Activated CD8-positive, alpha-beta T cell treated with anti-CD3 and anti-CD28 coated beads, Interleukin-2, amount 10 ng/mL, durations not matched to agents 7 days and 5 days (primary cell): ENCODE measurements around the gene CDK18. TPM values are rescaled to one million over a fixed set of nuclear protein-coding genes. Genes with fewer than 3 reads are reported as not detected.
A peak's percentile ranks its signal among the peaks of the same experiment; 100 is the strongest.

ENCODE experiments used
- ATAC-seq: fragments of 150-1000 bp; cut with Tn5 transposase; one replicate; pipeline ENCODE4 v1.10.0; 2021; ENCODE audit warnings: moderate library complexity
- CTCF ChIA-PET: fragments of 350-600 bp; sonication (Branson Sonifier 250); formaldehyde crosslinking; loops from one replicate; lab custom pipeline; 2021; ENCODE audit warnings: antibody characterized with exemption; lab: Charles Lee
- POLR2A ChIA-PET: fragments of 350-600 bp; sonication (Branson Sonifier 250); formaldehyde crosslinking; loops from one replicate; lab custom pipeline; 2021; ENCODE audit warnings: antibody characterized with exemption; lab: Charles Lee
- DNase-seq: peaks from one replicate; pipeline ENCODE4 v3.0.0-alpha.2; 2020
- H3K27ac Mint-ChIP-seq: one replicate; pipeline ENCODE4 v1.8.0; 2021; ENCODE audit warnings: mild to moderate bottlenecking, mixed read lengths
- H3K27me3 Mint-ChIP-seq: one replicate; pipeline ENCODE4 v1.8.0; 2021; ENCODE audit warnings: low read depth, mixed read lengths
- H3K36me3 Mint-ChIP-seq: one replicate; pipeline ENCODE4 v1.8.0; 2021; ENCODE audit warnings: low read depth, mixed read lengths
- H3K4me1 Mint-ChIP-seq: one replicate; pipeline ENCODE4 v1.8.0; 2021; ENCODE audit warnings: low read depth, mixed read lengths
- H3K4me3 Mint-ChIP-seq: one replicate; pipeline ENCODE4 v1.8.0; 2021; ENCODE audit warnings: mild to moderate bottlenecking, mixed read lengths
- H3K9me3 Mint-ChIP-seq: one replicate; pipeline ENCODE4 v1.8.0; 2022; ENCODE audit warnings: mixed read lengths; ENCODE audit not compliant: insufficient read depth
- total RNA-seq, 2 experiments: library from RNA; stranded (reverse); gene quantifications; one replicate each; pipeline ENCODE4 v1.2.3, GENCODE V29; 2021

CDK18 gene
- total RNA-seq, 2 experiments from 2014 or later = 4.5 to 6.0 TPM

- H3K9me3 Mint-ChIP-seq = no peaks in the 10 kb centered on the region
- CTCF ChIA-PET = interaction anchor here (0.6 to 16.8 kb wide), 6 partner anchors 9 to 488 kb away, joined by 3 to 274 read pairs (median 4); no protein-coding TSS in a partner anchor
- peaks cover 13% of the 10 kb centered on the region for H3K4me1 Mint-ChIP-seq
- DNase-seq (no peak), ATAC-seq (no peak)
- POLR2A ChIA-PET = interaction anchor here (1.4 kb wide), 1 partner anchor 9 kb away, joined by 3 read pairs; no protein-coding TSS in a partner anchor
- H3K36me3 Mint-ChIP-seq = no peaks in the 10 kb centered on the region
- H3K4me3 Mint-ChIP-seq = no peak overlapping the region
- no peak overlapping the region for H3K27ac Mint-ChIP-seq
- H3K27me3 Mint-ChIP-seq = peaks cover 23% of the 10 kb centered on the region
These were observed 10.4 kb upstream of the CDK18 start for GRCh38 chr1:205494115-205494514.

- no peaks in the 10 kb centered on the region for H3K36me3 Mint-ChIP-seq
These were observed 9.1 kb upstream of the CDK18 start for GRCh38 chr1:205495237-205495823.

GRCh38 chr1:205496661-205497060, 7.8 kb upstream of the CDK18 start:
- Mint-ChIP-seq H3K27me3 (peaks cover 17% of the 10 kb centered on the region), H3K9me3 (no peaks in the 10 kb centered on the region), H3K4me1 (peaks cover 8% of the 10 kb centered on the region), H3K36me3 (no peaks in the 10 kb centered on the region), H3K27ac (no peak overlapping the region), H3K4me3 (no peak overlapping the region)
- ATAC-seq = no peak
- POLR2A ChIA-PET = no interaction called here
- no peak for DNase-seq
- CTCF ChIA-PET = interaction anchor here (2.6 kb wide), 1 partner anchor 27 kb away, joined by 12 read pairs; no protein-coding TSS in a partner anchor

More at GRCh38 chr1:205495237-205495823, 9.1 kb upstream of the CDK18 start:
- Mint-ChIP-seq H3K27me3 (peaks cover 18% of the 10 kb centered on the region), H3K9me3 (no peaks in the 10 kb centered on the region), H3K4me1 (peaks cover 8% of the 10 kb centered on the region), H3K27ac (no peak overlapping the region), H3K4me3 (no peak overlapping the region)
- ChIA-PET POLR2A (no interaction called here), CTCF (interaction anchor here (1.2 to 3.5 kb wide), 3 partner anchors 10 to 28 kb away, joined by 3 to 26 read pairs (median 12); no protein-coding TSS in a partner anchor)
- DNase-seq (no peak), ATAC-seq (no peak)

GRCh38 chr1:205497351-205497750, 7.1 kb upstream of the CDK18 start:
- peaks cover 13% of the 10 kb centered on the region for H3K27me3 Mint-ChIP-seq
- H3K4me1 Mint-ChIP-seq = peaks cover 8% of the 10 kb centered on the region
- H3K27ac Mint-ChIP-seq = no peak overlapping the region
- no peaks in the 10 kb centered on the region for H3K9me3 Mint-ChIP-seq
- DNase-seq = no peak
- ATAC-seq = no peak
- H3K36me3 Mint-ChIP-seq = no peaks in the 10 kb centered on the region
- CTCF ChIA-PET = interaction anchor here (2.6 kb wide), 1 partner anchor 26 kb away, joined by 12 read pairs; no protein-coding TSS in a partner anchor
- POLR2A ChIA-PET = no interaction called here
- H3K4me3 Mint-ChIP-seq = no peak overlapping the region

GRCh38 chr1:205499789-205500188, 4.7 kb upstream of the CDK18 start:
- ATAC-seq (no peak), DNase-seq (no peak)
- Mint-ChIP-seq H3K4me3 (no peak overlapping the region), H3K27ac (no peak overlapping the region), H3K27me3 (peaks cover 9% of the 10 kb centered on the region), H3K9me3 (no peaks in the 10 kb centered on the region), H3K4me1 (peaks cover 4% of the 10 kb centered on the region), H3K36me3 (no peaks in the 10 kb centered on the region)
- POLR2A ChIA-PET = no interaction called here
- CTCF ChIA-PET = interaction anchor here (0.7 to 2.5 kb wide), 7 partner anchors 9 to 164 kb away, joined by 3 to 16 read pairs (median 5); no protein-coding TSS in a partner anchor

GRCh38 chr1:205500240-205501233, 3.9 kb upstream of the CDK18 start:
- Mint-ChIP-seq H3K27me3 (peaks cover 9% of the 10 kb centered on the region), H3K9me3 (no peaks in the 10 kb centered on the region), H3K4me3 (no peak overlapping the region), H3K36me3 (no peaks in the 10 kb centered on the region), H3K4me1 (peaks cover 12% of the 10 kb centered on the region), H3K27ac (no peak overlapping the region)
- CTCF ChIA-PET = interaction anchor here (0.6 to 2.5 kb wide), 8 partner anchors 9 to 157 kb away, joined by 3 to 11 read pairs (median 6); no protein-coding TSS in a partner anchor
- ATAC-seq (no peak), DNase-seq (no peak)
- POLR2A ChIA-PET = interaction anchor here (1.5 kb wide), 1 partner anchor 132 kb away, joined by 3 read pairs; no protein-coding TSS in a partner anchor

GRCh38 chr1:205502111-205502810, 2.2 kb upstream of the CDK18 start:
- POLR2A ChIA-PET = interaction anchor here (1.1 to 1.5 kb wide), 2 partner anchors 9 to 130 kb away, joined by 3 read pairs; no protein-coding TSS in a partner anchor

GRCh38 chr1:205502992-205503391, 1.5 kb upstream of the CDK18 start:
- no peak for DNase-seq
- Mint-ChIP-seq H3K36me3 (no peaks in the 10 kb centered on the region), H3K27ac (no peak overlapping the region), H3K27me3 (peaks cover 3% of the 10 kb centered on the region), H3K9me3 (no peaks in the 10 kb centered on the region), H3K4me1 (peaks cover 12% of the 10 kb centered on the region), H3K4me3 (no peak overlapping the region)
- ChIA-PET CTCF (interaction anchor here (1.1 to 2.0 kb wide), 4 partner anchors 18 to 155 kb away, joined by 4 to 7 read pairs (median 5); no protein-coding TSS in a partner anchor), POLR2A (interaction anchor here (1.1 kb wide), 1 partner anchor 9 kb away, joined by 3 read pairs; no protein-coding TSS in a partner anchor)
- no peak for ATAC-seq

More at GRCh38 chr1:205502111-205502810, 2.2 kb upstream of the CDK18 start:
- no peak for DNase-seq
- Mint-ChIP-seq H3K4me1 (peaks cover 12% of the 10 kb centered on the region), H3K27ac (no peak overlapping the region), H3K4me3 (no peak overlapping the region), H3K27me3 (peaks cover 7% of the 10 kb centered on the region), H3K9me3 (no peaks in the 10 kb centered on the region), H3K36me3 (no peaks in the 10 kb centered on the region)
- CTCF ChIA-PET = interaction anchor here (1.1 to 2.5 kb wide), 7 partner anchors 14 to 156 kb away, joined by 4 to 11 read pairs (median 5); no protein-coding TSS in a partner anchor
- no peak for ATAC-seq

GRCh38 chr1:205505076-205505729, 734 bp downstream of the CDK18 start:
- H3K36me3 Mint-ChIP-seq = no peaks in the 10 kb centered on the region
- H3K4me1 Mint-ChIP-seq = peaks cover 12% of the 10 kb centered on the region
- DNase-seq = no peak
- ChIA-PET POLR2A (no interaction called here), CTCF (interaction anchor here (1.2 to 1.5 kb wide), 2 partner anchors 19 to 20 kb away, joined by 3 to 4 read pairs; no protein-coding TSS in a partner anchor)
- ATAC-seq = no peak
- no peaks in the 10 kb centered on the region for H3K9me3 Mint-ChIP-seq
- H3K4me3 Mint-ChIP-seq = peak overlapping the region; percentile 75
- no peak overlapping the region for H3K27ac Mint-ChIP-seq
- H3K27me3 Mint-ChIP-seq = peaks cover 3% of the 10 kb centered on the region

GRCh38 chr1:205505791-205506190, 1.3 kb downstream of the CDK18 start:
- Mint-ChIP-seq H3K27ac (no peak overlapping the region), H3K27me3 (peaks cover 3% of the 10 kb centered on the region), H3K9me3 (no peaks in the 10 kb centered on the region), H3K4me3 (peak overlapping the region; percentile 75), H3K4me1 (peaks cover 12% of the 10 kb centered on the region), H3K36me3 (no peaks in the 10 kb centered on the region)
- POLR2A ChIA-PET = no interaction called here
- no peak for ATAC-seq
- DNase-seq = no peak
- CTCF ChIA-PET = interaction anchor here (1.0 kb wide), 1 partner anchor 152 kb away, joined by 3 read pairs; no protein-coding TSS in a partner anchor
